Heart left ventricle (tissue), 16 donors: Measurements from ENCODE around the gene ZNF768. TPM values are rescaled to one million over a fixed set of nuclear protein-coding genes. Genes with fewer than 3 reads are reported as not detected.

Experiments
- ATAC-seq, 4 donors: fragments of 200-7000 bp; cut with Tn5 transposase; one replicate each; pipeline ENCODE4 v1.9.1; 2020 to 2022; ENCODE audit warnings: moderate library complexity in 4 of 4, mild to moderate bottlenecking in 3 of 4, moderate number of reproducible peaks in 1 of 4
- DNase-seq, 5 donors: peaks; one replicate each; pipeline ENCODE4 v3.0.0-alpha.2; 2020
- H3K27ac ChIP-seq, 12 donors: fragments of 200-600 bp; sonication (generic) in 4 of 12; one replicate each; pipeline versions ENCODE4 v1.5.0 to v1.8.0; 2016 to 2022; ENCODE audit warnings: mild to moderate bottlenecking in 2 of 12
- H3K27me3 ChIP-seq, 9 donors: fragments of 200-600 bp; sonication (generic) in 2 of 9; one replicate each; pipeline versions ENCODE4 v1.5.1 to v1.8.0; 2016 to 2022; ENCODE audit warnings: mild to moderate bottlenecking in 3 of 9
- H3K36me3 ChIP-seq, 9 donors: fragments of 200-600 bp; sonication (generic) in 2 of 9; one replicate each; pipeline versions ENCODE4 v1.5.0 to v1.8.0; 2018 to 2022; ENCODE audit warnings: mild to moderate bottlenecking in 2 of 9
- H3K4me1 ChIP-seq, 12 donors: fragments of 200-600 bp; sonication (generic) in 4 of 12; one replicate each; pipeline versions ENCODE4 v1.5.0 to v1.8.0; 2016 to 2022; ENCODE audit warnings: mild to moderate bottlenecking in 3 of 12
- H3K4me3 ChIP-seq, 12 donors: fragments of 200-600 bp; sonication (generic) in 4 of 12; one replicate each; pipeline versions ENCODE4 v1.5.0 to v1.8.0; 2017 to 2022; ENCODE audit warnings: mild to moderate bottlenecking in 9 of 12, moderate library complexity in 4 of 12
- H3K9me3 ChIP-seq, 12 donors: fragments of 200-600 bp; sonication (generic) in 4 of 12; one replicate each; pipeline versions ENCODE4 v1.5.0 to v1.8.0; 2016 to 2022; ENCODE audit warnings: mild to moderate bottlenecking in 1 of 12
- POLR2A ChIP-seq, 2 donors: fragments of 450-650 bp; IDR thresholded peaks; one replicate each; pipeline ENCODE4 v1.6.1; 2017; ENCODE audit warnings: antibody characterized with exemption in 2 of 2, mild to moderate bottlenecking in 2 of 2, moderate library complexity in 2 of 2
- WGBS, 4 donors: extraction: QIAGEN DNeasy Blood & Tissue Kit in 2 of 4; methylation state at CpG; one replicate each; pipeline versions ENCODE4 v1.1.5 to v1.1.7; 2013 to 2018; 5-methylcytosine and 5-hydroxymethylcytosine counted together
- intact Hi-C, 10 donors: fragments of 100-400 bp; cut with DNase I; formaldehyde crosslinking; loops; one replicate each; pipeline versions ENCODE4 v1.11.1 to v1.14.2; 2022
- polyA plus RNA-seq, 2 donors: library from polyadenylated mRNA; stranded (reverse); fragments of 200-250 nt; gene quantifications; one replicate each; pipeline ENCODE4 v1.2.3, GENCODE V29; 2013
- total RNA-seq, 9 donors: library from RNA; depleted of rRNA in 2 of 9; stranded (reverse); fragments of >200 nt in 2 of 9; fragmentation: NEBNext Ultra II Directional in 3 of 9; extraction: Animal tissue kit (Norgen Biotek cat#: 25700) in 3 of 9; gene quantifications; one replicate each; pipeline versions ENCODE4 v1.1.0 to v1.2.4, GENCODE V29; 2016 to 2023
- TF ChIP-seq, protein P1 (sequence below), 12 donors: fragments of 200-600 bp; sonication (generic) in 4 of 12; IDR thresholded peaks; one replicate each; pipeline versions ENCODE4 v1.5.0 to v1.8.0; 2018 to 2022; ENCODE audit warnings: antibody characterized with exemption in 12 of 12, mild to moderate bottlenecking in 5 of 12
- donor health status: ischemic (EF 13 %, LVEDD 7.1; RV severe dilation, severe dysfunction).
- donor health status: healthy with polysubstance abuse.
- donor health status: DM: no; HTN: yes; CAD: no.
- donor health status: DM: no; HTN: no; CAD: no.
- donor health status: ischemic (EF 25% LVEDD 6.9; RV normal size, moderate dysfunction).
- donor health status: ischemic (EF 25% LVEDD 5.7; RV mildly dilated, moderate dysfunction).
- donor health status: healthy.
- donor health status: DM: yes; HTN: yes; CAD: no.
- donor health status: ischemic (EF 35%, LVEDD 5.7; RV mildly dilated, moderate dysfunction).
- donor health status: nonischemic (EF 11% LVEDD 7.7; RV severe dilation, severe dysfunction).
- donor health status: DM: yes; HTN: yes; CAD: no.
- donor health status: PGD.
- donor health status: ischemic (EF 29% LVEDD 5.4; RV normal size, mild dysfunction).
- donor health status: nonischemic (EF 23%, LVEDD 6.1; RV moderate dilation, normal function).

Gene ZNF768
- total and polyA plus RNA-seq, 11 donors: 38.9 to 88.2 (median 51.6) TPM

DNA sequence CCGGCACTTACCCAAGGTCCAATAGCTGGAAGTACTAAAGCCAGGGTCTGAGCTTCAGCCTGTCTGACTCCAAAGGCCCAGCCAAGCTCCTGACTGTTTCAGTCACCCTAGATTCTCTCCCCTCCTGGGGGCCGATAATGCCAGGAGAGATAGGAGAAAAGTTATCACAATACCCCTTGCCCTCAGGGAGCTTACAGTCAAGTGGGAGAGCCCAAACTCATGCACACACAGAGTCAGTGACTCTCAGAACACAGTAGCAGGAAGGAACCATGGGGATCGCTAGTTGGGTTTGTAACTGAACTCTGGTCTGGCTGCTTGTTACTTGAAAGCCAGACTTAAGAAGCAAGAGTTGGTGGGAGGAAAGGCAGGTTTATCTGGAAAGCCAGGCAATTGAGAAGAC lies 14.9 kb downstream of the ZNF768 start:
- no peak overlapping the region for H3K27ac ChIP-seq
- ATAC-seq: no peak
- no peak overlapping the region for H3K4me3 ChIP-seq
- H3K9me3 ChIP-seq: no peaks in the 10 kb centered on the region
- intact Hi-C loops: loop anchor here in 1 of 10 donors (5.0 kb wide), 1 partner anchor 54 kb away; no protein-coding TSS in a partner anchor
- H3K36me3 ChIP-seq: peaks cover 0 to 80% (median 0%) of the 10 kb centered on the region in 9 donors
- no peaks in the 10 kb centered on the region for H3K4me1 ChIP-seq
- TF ChIP-seq POLR2A (IDR thresholded peaks at IDR 0.05): no peak
- TF ChIP-seq, protein P1, sequence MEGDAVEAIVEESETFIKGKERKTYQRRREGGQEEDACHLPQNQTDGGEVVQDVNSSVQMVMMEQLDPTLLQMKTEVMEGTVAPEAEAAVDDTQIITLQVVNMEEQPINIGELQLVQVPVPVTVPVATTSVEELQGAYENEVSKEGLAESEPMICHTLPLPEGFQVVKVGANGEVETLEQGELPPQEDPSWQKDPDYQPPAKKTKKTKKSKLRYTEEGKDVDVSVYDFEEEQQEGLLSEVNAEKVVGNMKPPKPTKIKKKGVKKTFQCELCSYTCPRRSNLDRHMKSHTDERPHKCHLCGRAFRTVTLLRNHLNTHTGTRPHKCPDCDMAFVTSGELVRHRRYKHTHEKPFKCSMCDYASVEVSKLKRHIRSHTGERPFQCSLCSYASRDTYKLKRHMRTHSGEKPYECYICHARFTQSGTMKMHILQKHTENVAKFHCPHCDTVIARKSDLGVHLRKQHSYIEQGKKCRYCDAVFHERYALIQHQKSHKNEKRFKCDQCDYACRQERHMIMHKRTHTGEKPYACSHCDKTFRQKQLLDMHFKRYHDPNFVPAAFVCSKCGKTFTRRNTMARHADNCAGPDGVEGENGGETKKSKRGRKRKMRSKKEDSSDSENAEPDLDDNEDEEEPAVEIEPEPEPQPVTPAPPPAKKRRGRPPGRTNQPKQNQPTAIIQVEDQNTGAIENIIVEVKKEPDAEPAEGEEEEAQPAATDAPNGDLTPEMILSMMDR (IDR thresholded peaks at IDR 0.05): no peak
- H3K27me3 ChIP-seq: no peaks in the 10 kb centered on the region
- 84 to 93% (median 90%) methylated on average over 3 of the region's 3 CpGs for WGBS, 4 donors
- no peak for DNase-seq

DNA sequence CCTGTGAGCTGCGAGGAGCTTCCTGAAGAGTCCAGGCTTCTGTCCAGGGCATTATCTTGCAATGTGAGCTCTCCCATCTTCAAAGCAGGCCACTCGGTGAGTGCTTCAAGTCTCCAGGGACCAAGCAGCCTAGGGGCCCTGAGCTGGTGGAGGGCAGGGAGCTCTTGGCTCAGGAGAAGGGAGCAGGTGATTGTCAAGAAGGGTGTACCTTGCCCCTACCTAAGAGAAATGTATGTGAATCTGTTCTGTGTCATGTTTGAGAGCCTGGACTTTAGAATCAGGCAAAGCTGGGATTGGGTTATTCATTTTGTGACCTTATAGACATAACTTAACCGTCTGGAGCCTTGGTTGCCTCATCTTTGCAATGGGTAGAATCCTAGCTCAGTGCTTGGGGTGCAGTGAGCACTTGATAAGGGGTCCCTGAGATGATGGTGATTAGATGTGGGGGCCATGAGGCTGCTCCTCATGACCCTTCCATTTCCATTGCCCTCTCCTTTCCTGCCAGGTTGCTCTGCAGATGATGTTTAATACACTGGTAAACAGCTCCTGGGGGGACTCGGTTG lies 15.9 kb downstream of the ZNF768 start:
- ATAC-seq (no peak), DNase-seq (no peak)
- no peaks in the 10 kb centered on the region for H3K9me3 ChIP-seq
- no peaks in the 10 kb centered on the region for H3K27me3 ChIP-seq
- intact Hi-C loops: loop anchor here in 1 of 10 donors (5.0 kb wide), 1 partner anchor 53 kb away; no protein-coding TSS in a partner anchor
- H3K36me3 ChIP-seq: peaks cover 0 to 74% (median 0%) of the 10 kb centered on the region in 9 donors
- H3K27ac ChIP-seq: no peak overlapping the region
- H3K4me1 ChIP-seq: no peaks in the 10 kb centered on the region
- no peak for TF ChIP-seq POLR2A (IDR thresholded peaks at IDR 0.05)
- TF ChIP-seq, protein P1 (IDR thresholded peaks at IDR 0.05): no peak
- no peak overlapping the region for H3K4me3 ChIP-seq
- 55 to 72% (median 64%) methylated on average over 3 to 4 of the region's 4 CpGs for WGBS, 4 donors

DNA sequence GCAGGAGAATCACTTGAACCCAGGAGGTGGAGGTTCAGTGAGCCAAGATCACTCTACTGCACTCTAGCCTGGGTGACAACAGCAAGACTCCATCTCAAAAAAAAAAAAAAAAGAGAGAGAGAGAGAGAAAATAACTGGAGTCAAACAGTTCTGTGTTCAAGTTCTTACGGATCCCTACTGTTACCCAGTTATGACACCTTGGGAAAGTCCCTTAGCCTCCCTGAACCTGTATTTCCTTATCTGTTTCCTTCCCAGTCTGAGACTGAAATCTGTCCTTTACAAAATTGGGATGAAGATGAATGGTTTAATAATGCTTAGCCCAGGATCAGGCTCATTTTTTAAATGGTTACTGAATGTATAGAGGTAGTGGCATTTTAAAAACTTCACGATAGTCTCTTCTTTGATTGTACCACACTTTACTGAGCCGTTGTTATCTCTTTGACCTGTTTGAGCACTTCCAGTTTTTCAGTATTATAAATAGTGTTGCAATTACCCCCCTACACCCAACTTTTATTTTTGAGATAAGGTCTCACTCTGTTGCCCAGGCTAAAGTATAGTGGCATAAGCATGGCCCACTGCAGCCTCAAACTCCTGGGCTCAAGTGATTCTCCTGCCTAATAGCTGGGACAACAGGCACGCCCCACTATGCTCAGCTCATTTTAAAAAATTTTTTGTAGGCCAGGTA lies 17.1 kb downstream of the ZNF768 start:
- no peak for ATAC-seq
- Histone ChIP-seq H3K4me3 (no peak overlapping the region), H3K27me3 (no peaks in the 10 kb centered on the region), H3K4me1 (no peaks in the 10 kb centered on the region), H3K9me3 (no peaks in the 10 kb centered on the region), H3K36me3 (peaks cover 0 to 75% (median 0%) of the 10 kb centered on the region in 9 donors), H3K27ac (no peak overlapping the region)
- no peak for DNase-seq
- TF ChIP-seq, protein P1 (IDR thresholded peaks at IDR 0.05): no peak
- TF ChIP-seq POLR2A (IDR thresholded peaks at IDR 0.05): no peak
- WGBS, 4 donors: 66 to 79% (median 69%) methylated on average over 4 of the region's 4 CpGs
- intact Hi-C loops: no loop called here

DNA sequence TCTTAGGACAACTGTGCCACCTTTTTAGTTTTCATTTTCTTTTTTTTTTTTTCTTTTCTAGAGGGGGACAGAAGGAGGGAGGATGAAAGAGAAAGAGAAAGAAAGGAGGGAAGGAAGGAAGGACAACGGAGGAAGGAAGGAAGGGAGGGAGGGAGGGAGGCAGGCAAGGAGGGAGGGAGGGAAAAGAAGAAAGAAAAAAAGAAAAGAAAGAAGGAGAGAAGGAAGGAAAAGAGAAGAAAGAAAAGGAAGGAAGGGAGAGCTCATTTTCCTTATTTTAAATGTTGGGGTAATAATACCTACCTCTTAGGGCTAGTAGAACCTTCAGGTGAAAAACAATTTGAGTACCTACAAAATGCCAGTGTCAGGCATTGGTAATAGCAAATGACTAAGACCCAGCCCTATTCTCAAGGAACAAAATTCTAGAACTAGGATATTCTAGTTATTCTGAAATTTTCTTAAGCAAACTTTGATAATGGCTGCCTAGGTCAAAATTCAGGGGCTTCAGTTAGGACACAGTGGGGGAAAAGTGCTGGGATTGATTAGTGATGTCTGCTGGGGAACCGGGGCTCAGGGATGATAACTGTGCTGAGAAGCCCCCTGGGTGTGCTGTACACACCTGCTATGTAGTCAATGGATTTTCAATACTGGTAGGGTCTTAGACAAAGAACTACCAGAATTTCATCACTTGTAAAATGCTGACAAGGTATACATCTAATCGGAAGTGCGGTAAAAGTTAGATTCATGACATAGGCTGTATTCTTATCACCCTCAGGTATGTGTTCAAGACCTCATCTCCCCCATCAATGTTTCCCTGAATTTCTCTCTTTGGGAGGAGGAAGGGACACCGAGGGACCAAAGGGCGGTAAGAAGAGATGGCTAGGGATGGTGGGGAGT lies 22.7 kb downstream of the ZNF768 start:
- H3K4me3 ChIP-seq: no peak overlapping the region
- intact Hi-C loops: no loop called here
- H3K4me1 ChIP-seq: no peaks in the 10 kb centered on the region
- no peak for TF ChIP-seq POLR2A (IDR thresholded peaks at IDR 0.05)
- TF ChIP-seq, protein P1 (IDR thresholded peaks at IDR 0.05): no peak
- DNase-seq (no peak), ATAC-seq (no peak)
- no peaks in the 10 kb centered on the region for H3K9me3 ChIP-seq
- no peak overlapping the region for H3K27ac ChIP-seq
- no peaks in the 10 kb centered on the region for H3K27me3 ChIP-seq
- peaks cover 0 to 63% (median 0%) of the 10 kb centered on the region in 9 donors for H3K36me3 ChIP-seq
- 71 to 76% (median 73%) methylated on average over 6 of the region's 6 CpGs for WGBS, 4 donors
